B cell (primary cell): Measurements from ENCODE around the gene SPOCK3.

Source experiments
- EZH2 ChIP-seq: IDR thresholded peaks from 2 replicates; pipeline ENCODE4 v1.6.1; 2012; ENCODE audit warnings: borderline replicate concordance, low read depth, mild to moderate bottlenecking, moderate library complexity, low read length; ENCODE audit not compliant: insufficient read depth, poor library complexity, severe bottlenecking
- TF ChIP-seq, protein P1 (sequence below): fragments of 200-600 bp; IDR thresholded peaks from one replicate; pipeline ENCODE4 v1.8.0; 2022; ENCODE audit warnings: antibody characterized with exemption, mild to moderate bottlenecking

DNA sequence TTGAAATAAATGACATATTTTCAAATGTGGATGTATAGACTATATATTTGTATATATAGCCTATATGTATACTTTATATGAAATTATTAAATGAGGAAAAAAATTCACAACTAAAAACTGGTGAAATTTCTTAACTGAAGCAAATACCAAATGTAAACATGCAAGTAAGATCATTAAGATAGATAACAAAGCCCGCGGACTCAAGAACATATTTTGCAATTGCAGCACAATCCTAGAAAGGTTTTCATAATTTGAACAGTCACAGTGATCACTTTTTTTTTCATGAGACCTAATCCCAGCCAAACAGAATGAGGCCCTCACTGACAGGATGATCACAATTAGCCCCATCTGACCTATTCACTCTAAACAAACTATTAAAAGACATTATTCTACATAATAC, 123.2 kb downstream of the SPOCK3 start:
- TF ChIP-seq, protein P1, sequence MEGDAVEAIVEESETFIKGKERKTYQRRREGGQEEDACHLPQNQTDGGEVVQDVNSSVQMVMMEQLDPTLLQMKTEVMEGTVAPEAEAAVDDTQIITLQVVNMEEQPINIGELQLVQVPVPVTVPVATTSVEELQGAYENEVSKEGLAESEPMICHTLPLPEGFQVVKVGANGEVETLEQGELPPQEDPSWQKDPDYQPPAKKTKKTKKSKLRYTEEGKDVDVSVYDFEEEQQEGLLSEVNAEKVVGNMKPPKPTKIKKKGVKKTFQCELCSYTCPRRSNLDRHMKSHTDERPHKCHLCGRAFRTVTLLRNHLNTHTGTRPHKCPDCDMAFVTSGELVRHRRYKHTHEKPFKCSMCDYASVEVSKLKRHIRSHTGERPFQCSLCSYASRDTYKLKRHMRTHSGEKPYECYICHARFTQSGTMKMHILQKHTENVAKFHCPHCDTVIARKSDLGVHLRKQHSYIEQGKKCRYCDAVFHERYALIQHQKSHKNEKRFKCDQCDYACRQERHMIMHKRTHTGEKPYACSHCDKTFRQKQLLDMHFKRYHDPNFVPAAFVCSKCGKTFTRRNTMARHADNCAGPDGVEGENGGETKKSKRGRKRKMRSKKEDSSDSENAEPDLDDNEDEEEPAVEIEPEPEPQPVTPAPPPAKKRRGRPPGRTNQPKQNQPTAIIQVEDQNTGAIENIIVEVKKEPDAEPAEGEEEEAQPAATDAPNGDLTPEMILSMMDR: no peak
- no peak for TF ChIP-seq EZH2
